Activated T-cell treated with anti-CD3 and anti-CD28 coated beads for 24 hours (primary cell): ENCODE results near the gene OPRL1.

Experiments
- DNase-seq: peaks from one replicate; pipeline ENCODE4 v3.0.0-alpha.2; 2020; ENCODE audit warnings: low read depth

Gene OPRL1

DNA sequence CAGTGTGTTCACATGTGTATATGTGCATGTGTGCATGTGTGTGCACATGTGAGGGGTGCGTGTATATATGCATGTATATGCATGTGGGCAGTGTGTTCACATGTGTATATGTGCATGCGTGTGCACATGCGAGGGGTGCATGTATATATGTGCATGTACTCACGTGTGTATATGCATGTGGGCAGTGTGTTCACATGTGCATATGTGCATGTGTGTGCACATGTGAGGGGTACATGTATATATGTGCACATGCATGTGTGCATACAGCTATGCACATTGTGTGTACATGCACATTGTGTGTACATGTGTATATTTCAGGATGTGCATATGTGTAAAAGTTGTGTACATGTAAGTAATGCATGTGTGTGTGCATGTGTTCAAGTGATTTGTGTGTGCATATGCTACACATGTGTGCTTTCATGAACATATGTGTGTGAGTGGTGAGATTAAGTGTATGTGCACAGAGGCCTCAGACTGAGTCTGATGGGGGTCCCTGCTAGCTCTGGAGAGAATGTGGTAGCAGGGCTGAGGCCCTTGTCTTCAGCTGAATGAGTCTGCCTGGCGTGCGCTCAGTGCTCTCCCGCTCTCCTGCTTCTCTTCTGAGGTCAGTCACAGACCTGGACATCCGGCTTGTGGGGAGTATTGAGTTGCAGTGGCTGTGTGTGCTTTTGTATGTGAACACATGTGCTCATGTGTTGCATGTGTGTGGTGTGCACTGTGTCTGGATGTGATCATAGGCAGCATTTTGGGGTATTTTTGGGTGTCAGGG is 64.4 kb downstream of the OPRL1 start:
- DNase-seq = no peak

DNA sequence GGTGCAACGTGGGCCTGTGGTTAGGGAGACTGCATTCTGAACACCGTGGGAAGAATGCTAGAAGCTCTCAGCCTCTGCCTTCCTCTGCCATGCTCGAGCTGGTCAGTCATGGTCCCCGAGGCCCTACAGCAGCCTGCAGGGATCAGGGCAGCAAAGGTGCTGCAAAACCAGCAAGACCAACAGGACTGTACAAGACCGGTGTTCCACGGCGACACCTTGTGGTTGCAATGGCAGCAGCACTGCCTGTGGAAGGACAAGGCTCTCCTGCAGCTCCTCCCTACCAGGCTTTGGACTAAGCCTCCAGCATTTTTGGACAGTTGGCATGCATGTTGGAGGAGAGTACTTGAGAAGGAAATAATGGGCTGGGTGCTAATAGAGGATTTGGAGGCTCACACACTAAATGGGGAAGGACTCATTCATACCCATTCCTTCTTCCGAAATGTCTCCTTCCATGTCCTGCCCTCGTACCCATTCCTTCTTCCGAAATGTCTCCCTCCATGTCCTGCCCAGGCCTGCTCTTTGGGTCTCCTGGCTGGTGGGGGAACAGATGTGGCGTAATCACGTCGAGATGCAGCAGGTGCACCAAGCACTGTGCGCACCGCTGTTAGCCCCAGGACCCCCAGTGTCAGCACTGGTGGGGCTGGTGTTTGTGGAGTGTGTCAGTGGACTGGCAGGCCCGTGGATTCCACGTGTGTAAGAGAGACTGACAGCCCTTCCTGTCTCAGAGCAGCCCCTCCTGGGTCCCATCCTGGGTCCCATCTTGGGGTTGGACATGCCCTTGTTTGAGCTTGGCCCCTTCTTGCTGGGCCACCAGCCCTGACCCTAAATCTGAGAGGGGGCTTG is 65.8 kb downstream of the OPRL1 start:
- DNase-seq = no peak

DNA sequence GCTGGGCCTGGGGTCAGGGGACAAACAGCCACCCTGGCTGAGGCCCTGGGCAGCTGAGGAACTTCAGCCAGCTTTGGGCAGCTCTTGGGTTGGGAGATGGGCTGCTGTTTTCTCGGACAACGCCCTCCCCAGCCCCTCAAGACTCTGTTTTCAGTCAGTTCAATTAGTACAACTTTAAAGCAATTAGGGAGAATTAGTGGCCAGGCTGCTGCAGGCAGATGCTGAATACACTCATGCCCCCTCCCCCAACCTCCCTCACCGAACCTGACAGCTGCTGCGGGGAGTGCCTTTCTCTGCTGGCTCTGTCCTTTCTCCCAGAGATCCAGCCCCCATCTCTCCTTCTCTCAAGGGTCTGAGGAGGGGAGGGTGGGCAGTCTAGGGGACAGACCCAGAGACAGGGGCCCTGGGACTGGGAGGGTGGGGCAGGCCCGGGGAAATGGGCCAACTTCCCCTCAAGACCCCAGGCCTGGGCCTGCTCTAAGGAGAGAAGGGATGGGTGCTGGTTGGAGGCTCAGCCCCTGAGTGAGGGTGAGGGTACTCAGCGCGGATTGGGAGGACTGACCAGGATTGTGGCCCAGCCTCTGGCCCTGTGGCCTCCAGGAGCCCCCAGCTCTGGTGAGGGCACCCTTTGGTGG is 66.5 kb downstream of the OPRL1 start:
- no peak for DNase-seq

DNA sequence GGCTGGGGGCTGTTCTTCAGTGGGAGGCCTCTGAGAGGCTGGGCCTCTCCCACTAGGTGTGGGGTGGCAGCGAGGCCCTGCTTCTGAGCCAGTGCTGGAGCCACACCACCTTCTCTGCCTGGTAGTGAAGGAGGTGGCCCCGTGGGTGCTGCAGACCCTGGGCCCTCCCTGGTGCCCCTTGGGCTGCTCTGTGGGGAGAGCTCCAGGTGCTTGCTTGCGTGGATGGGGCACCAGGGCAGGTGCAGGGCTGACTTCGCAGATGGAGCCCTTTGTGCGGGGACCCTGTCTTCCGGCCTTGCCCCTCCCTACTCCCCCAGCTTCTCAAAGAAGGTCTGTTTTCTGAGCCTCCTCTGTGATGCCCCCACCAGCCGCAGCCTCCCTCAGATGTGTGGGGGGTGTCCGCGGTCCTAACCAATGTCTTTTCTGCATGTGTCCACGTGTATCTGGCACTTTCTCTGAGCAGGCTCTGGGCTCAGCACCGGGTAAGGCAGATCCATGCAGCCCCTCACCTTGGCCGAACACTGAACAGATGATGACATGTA is 67.1 kb downstream of the OPRL1 start:
- DNase-seq = no peak

DNA sequence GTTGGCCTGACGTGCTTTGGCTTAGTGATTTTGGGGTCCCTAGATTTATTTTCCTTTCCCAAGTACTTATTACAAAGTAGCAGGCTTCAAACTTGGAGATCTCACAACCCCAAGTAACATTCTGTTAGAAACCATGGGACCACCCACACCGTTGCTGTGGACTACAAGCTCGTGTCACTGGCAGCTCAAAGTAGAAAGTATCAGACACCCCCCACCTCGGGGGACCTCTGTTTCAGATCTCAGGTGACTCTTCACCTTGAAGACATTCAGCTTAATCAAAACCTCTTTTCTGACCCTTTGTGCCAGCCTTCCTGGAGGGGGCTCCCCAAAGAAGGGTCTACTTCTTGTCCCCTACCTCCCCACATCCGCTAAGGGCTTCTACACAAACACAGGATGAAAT is 68.7 kb downstream of the OPRL1 start:
- DNase-seq = no peak

DNA sequence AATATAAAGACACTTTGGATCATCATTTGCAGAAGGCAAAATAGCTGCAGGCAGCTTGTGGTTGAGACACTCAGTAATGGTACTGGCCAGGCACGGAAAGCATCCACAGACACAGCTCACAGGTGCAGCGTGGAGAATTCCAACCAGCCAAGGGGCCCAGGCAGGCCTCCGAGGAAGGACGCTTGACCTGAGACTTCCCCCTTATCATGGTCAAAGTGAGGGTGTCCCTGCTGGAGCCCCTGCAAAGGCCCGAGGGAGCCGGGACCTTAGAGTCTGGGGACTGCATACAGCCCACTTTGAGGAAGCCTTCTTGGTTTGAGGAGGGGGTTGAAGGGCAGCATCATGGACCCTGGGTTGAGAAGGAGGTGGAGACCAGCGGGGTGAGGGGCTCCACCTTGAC is 69.3 kb downstream of the OPRL1 start:
- no peak for DNase-seq

DNA sequence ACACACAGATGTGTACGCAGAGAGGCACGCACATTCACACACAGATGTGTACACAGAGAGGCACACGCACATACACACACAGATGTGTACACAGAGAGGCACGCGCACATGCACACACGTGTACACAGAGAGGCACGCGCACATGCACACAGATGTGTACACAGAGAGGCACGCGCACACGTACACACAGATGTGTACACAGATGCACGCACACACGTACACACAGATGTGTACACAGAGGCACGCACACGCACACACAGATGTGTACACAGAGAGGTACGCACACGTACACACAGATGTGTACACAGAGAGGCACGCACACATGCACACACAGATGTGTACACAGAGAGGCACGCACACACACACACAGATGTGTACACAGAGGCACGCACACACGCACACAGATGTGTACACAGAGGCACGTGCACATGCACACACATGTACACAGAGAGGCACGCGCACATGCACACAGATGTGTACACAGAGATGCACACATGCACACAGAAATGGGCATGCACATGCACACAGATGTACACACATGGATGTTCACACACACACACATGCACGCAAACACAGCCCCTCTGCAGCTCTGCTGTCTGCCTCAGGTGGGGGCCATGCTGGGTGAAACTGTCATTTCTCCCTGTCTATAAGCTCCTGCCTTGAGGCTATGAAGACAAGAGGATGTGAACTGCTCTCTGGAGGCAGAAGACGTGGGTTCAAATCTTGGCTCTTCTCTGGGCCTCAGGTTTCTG is 70.1 kb downstream of the OPRL1 start:
- DNase-seq = no peak
